Suppressor macrophage treated with lipopolysaccharide for 4 hours (primary cell): Measurements from ENCODE around the gene AP1S3.

Experiments
- DNase-seq: peaks from one replicate; pipeline ENCODE4 v3.0.0-alpha.2; 2020

Gene AP1S3

DNA sequence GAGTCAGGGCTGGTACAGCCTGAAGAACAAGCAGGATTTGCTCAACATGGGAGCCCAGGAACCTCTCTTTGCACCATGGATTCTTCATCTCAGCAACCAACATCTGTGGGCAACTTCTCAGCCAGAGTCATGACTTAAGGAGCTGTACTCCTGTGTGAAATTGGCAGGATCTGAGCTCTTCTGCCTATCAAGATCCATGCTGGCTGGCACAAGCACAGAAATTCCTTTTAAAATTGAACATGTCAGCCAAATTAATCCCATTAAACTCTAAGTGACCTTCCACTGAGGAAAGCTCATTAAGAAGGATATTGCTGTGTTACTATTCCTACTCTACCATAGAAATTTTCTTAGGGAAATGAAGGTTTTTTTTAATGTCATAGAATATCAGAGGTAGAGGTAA is 124.7 kb downstream of the AP1S3 start:
- no peak for DNase-seq

GRCh38 chr2:223711596-223712326 is 125.6 kb downstream of the AP1S3 start:
- DNase-seq = no peak
